ENCODE results near the gene KBTBD3. TPM values are rescaled to one million over a fixed set of nuclear protein-coding genes. Genes with fewer than 3 reads are reported as not detected.

The KBTBD3 gene
- total and polyA plus RNA-seq, 4 donors = 2.5 to 22.7 (median 5.2) TPM

DNA sequence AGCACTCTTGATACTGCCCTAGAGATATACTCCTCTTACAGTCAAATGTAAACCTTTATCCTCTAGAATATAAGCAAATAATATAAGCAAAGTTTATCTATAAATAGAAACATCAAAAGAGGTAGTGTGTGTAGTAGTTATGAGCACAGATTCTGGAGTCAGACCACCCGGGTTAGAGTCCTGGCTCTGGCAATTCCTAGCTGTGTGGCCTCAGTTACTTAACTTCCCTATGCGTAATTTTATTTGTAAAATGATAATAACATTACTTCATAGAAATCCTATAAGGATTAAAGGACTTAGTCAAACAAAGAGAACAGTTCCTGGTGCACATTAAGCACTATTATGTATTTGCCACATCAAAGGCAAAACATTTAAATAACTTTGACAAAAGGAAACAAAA is 62.1 kb downstream of the KBTBD3 start:
- peaks cover 2 to 13% (median 5%) of the 10 kb centered on the region in 4 donors for H3K36me3 ChIP-seq (ENCODE audit: control insufficient read depth in 4 of 4, insufficient read depth in 4 of 4, low read length in 4 of 4)
- no peak overlapping the region for H3K9ac ChIP-seq (ENCODE audit: insufficient read depth in 1 of 2, low read length in 2 of 2)
- H3K9me3 ChIP-seq (ENCODE audit: control insufficient read depth in 4 of 4, insufficient read depth in 3 of 4, low read length in 3 of 4) = no peaks in the 10 kb centered on the region
- DNase-seq (peak; percentile 19 to 67 (median 53)), ATAC-seq (ENCODE audit: insufficient read depth, low FRiP score) (no peak)
- H3K4me1 ChIP-seq (ENCODE audit: control insufficient read depth in 5 of 5, insufficient read depth in 5 of 5, low read length in 5 of 5) = peaks cover 0 to 38% (median 10%) of the 10 kb centered on the region in 5 donors
- no peak overlapping the region for H3K4me3 ChIP-seq
- no peak for TF ChIP-seq CTCF (IDR thresholded peaks at IDR 0.05; ENCODE audit: control extremely low read depth, extremely low read depth)
- WGBS, 2 donors = 61 to 65% methylated on average over 2 of the region's 2 CpGs
- no peak overlapping the region for H3K27ac ChIP-seq (ENCODE audit: low read depth in 1 of 2, low read length in 1 of 2)
- H3K27me3 ChIP-seq (ENCODE audit: control insufficient read depth in 3 of 3, insufficient read depth in 3 of 3, low read length in 2 of 3) = no peaks in the 10 kb centered on the region

DNA sequence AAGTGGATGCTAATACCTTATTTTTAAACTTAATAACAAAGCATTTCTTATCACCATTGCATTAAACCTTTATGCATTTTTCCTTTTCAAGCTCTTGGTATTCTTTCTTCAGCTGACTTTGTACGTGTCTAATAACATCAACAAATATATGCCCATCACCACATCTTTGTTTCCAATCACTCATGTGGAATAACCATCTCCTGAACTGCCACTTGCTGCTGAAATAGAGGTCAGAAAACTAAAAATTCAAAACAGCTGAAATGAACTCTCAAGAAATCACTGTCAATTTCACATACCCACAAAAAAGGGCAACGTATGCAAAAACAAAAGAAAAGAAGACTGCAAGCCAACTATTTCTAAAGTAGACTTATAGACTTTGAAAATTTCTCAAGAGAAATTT is 62.5 kb downstream of the KBTBD3 start:
- no peak for TF ChIP-seq CTCF (IDR thresholded peaks at IDR 0.05; ENCODE audit: control extremely low read depth, extremely low read depth)
- H3K27me3 ChIP-seq (ENCODE audit: control insufficient read depth in 3 of 3, insufficient read depth in 3 of 3, low read length in 2 of 3) = no peaks in the 10 kb centered on the region
- ATAC-seq (ENCODE audit: insufficient read depth, low FRiP score) (no peak), DNase-seq (no peak)
- H3K9me3 ChIP-seq (ENCODE audit: control insufficient read depth in 4 of 4, insufficient read depth in 3 of 4, low read length in 3 of 4) = no peaks in the 10 kb centered on the region
- H3K4me1 ChIP-seq (ENCODE audit: control insufficient read depth in 5 of 5, insufficient read depth in 5 of 5, low read length in 5 of 5) = peaks cover 0 to 34% (median 10%) of the 10 kb centered on the region in 5 donors
- WGBS, 2 donors = 86 to 89% methylated on average over 2 of the region's 2 CpGs
- H3K36me3 ChIP-seq (ENCODE audit: control insufficient read depth in 4 of 4, insufficient read depth in 4 of 4, low read length in 4 of 4) = peaks cover 5 to 18% (median 8%) of the 10 kb centered on the region in 4 donors
- no peak overlapping the region for H3K27ac ChIP-seq (ENCODE audit: low read depth in 1 of 2, low read length in 1 of 2)
- H3K4me3 ChIP-seq = no peak overlapping the region
- no peak overlapping the region for H3K9ac ChIP-seq (ENCODE audit: insufficient read depth in 1 of 2, low read length in 2 of 2)

DNA sequence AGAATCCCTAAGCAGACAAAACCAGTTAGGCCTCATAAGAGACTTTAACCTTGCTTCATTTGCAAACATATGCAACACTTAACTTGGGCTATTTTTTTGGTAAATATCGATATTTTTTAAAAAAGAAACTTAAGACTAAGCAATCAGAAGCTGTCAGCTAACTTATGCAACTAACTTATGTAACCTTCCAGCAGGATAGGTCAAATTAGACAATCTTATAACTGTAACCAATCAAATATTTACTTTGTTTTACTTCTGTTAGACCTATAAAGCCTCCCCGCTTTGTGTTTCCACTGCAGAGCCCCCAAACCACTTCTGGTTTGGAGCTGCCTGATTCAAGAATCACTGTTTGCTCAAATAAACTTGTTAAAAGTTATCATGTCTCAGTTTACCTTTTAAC is 63.1 kb downstream of the KBTBD3 start:
- no peak for TF ChIP-seq CTCF (IDR thresholded peaks at IDR 0.05; ENCODE audit: control extremely low read depth, extremely low read depth)
- Histone ChIP-seq H3K9me3 (ENCODE audit: control insufficient read depth in 4 of 4, insufficient read depth in 3 of 4, low read length in 3 of 4) (no peaks in the 10 kb centered on the region), H3K36me3 (ENCODE audit: control insufficient read depth in 4 of 4, insufficient read depth in 4 of 4, low read length in 4 of 4) (peaks cover 10 to 20% (median 13%) of the 10 kb centered on the region in 4 donors), H3K9ac (ENCODE audit: insufficient read depth in 1 of 2, low read length in 2 of 2) (no peak overlapping the region), H3K4me3 (no peak overlapping the region), H3K4me1 (ENCODE audit: control insufficient read depth in 5 of 5, insufficient read depth in 5 of 5, low read length in 5 of 5) (peaks cover 0 to 28% (median 8%) of the 10 kb centered on the region in 5 donors), H3K27ac (ENCODE audit: low read depth in 1 of 2, low read length in 1 of 2) (no peak overlapping the region), H3K27me3 (ENCODE audit: control insufficient read depth in 3 of 3, insufficient read depth in 3 of 3, low read length in 2 of 3) (no peaks in the 10 kb centered on the region)
- DNase-seq (no peak), ATAC-seq (ENCODE audit: insufficient read depth, low FRiP score) (no peak)
- WGBS, 2 donors = 81 to 90% methylated on average over 2 of the region's 2 CpGs

DNA sequence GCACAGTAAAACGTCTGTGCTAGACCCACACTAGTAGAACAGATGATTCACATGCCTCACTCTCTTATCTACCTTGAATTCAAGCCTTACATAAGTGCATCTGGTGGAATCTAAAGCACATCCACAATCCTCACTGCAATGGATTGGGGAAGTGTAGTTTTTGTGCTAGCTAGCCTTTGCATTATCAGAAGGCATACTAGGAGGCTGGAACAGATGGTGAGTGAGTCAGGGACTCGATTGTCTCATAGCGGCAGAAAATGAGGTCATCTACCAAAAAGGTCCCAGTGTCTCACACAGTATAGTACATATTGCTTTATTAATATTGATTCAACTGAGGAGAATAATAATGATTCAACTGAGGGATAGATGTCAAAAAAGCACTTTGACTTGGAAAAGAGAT is 64.4 kb downstream of the KBTBD3 start:
- Histone ChIP-seq H3K36me3 (ENCODE audit: control insufficient read depth in 4 of 4, insufficient read depth in 4 of 4, low read length in 4 of 4) (peaks cover 10 to 32% (median 21%) of the 10 kb centered on the region in 4 donors), H3K27ac (ENCODE audit: low read depth in 1 of 2, low read length in 1 of 2) (peak overlapping the region in 1 of 2 donors; percentile 87), H3K4me1 (ENCODE audit: control insufficient read depth in 5 of 5, insufficient read depth in 5 of 5, low read length in 5 of 5) (peaks cover 0 to 28% (median 8%) of the 10 kb centered on the region in 5 donors), H3K4me3 (no peak overlapping the region), H3K9ac (ENCODE audit: insufficient read depth in 1 of 2, low read length in 2 of 2) (no peak overlapping the region), H3K9me3 (ENCODE audit: control insufficient read depth in 4 of 4, insufficient read depth in 3 of 4, low read length in 3 of 4) (no peaks in the 10 kb centered on the region), H3K27me3 (ENCODE audit: control insufficient read depth in 3 of 3, insufficient read depth in 3 of 3, low read length in 2 of 3) (no peaks in the 10 kb centered on the region)
- WGBS, 2 donors = 79 to 83% methylated on average over 3 of the region's 3 CpGs
- no peak for TF ChIP-seq CTCF (IDR thresholded peaks at IDR 0.05; ENCODE audit: control extremely low read depth, extremely low read depth)
- DNase-seq (no peak), ATAC-seq (ENCODE audit: insufficient read depth, low FRiP score) (no peak)
